Measurements from ENCODE around the gene CLDN6. TPM values are rescaled to one million over a fixed set of nuclear protein-coding genes. Genes with fewer than 3 reads are reported as not detected.

Gene CLDN6
- polyA plus RNA-seq, 1 experiment, result 0.07 TPM

DNA sequence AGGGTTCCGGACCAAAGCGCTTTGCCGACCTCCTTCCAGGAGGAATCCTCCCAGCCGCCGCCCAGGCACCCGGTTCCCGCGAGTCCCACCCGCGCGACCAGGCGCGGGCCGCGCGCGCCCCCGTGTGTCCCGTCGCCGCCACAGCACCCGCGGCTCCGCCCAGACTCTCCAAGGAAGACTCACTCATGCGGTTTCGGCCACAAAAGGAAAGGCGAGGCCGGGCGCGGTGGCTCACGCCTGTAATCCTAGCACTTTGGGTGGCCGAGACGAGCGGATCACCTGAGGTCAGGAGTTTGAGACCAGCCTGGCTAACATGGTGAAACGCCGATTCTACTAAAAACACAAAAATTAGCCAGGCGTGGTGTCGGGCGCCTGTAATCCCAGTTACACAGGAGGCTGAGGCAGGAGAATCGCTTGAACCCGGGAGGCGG, 34.3 kb downstream of the CLDN6 start:
- peaks cover 5% of the 10 kb centered on the region; the same call in 1 of the 2 replicates for H3K9me3 ChIP-seq (ENCODE audit: control insufficient read depth, insufficient read depth, low read length)
- H3K4me3 ChIP-seq (ENCODE audit: low read depth, low read length), result peak overlapping the region; percentile 39
- DNase-seq (ENCODE audit: low read depth, low spot score), result peak; percentile 7
- ChIA-PET POLR2A (no interaction called here), CTCF (no interaction called here)
- H3K27me3 ChIP-seq (ENCODE audit: control insufficient read depth, insufficient read depth, low read length), result peaks cover 10% of the 10 kb centered on the region
- H3K27ac ChIP-seq (ENCODE audit: low read depth, low read length), result no peak overlapping the region
- TF ChIP-seq, protein P1, sequence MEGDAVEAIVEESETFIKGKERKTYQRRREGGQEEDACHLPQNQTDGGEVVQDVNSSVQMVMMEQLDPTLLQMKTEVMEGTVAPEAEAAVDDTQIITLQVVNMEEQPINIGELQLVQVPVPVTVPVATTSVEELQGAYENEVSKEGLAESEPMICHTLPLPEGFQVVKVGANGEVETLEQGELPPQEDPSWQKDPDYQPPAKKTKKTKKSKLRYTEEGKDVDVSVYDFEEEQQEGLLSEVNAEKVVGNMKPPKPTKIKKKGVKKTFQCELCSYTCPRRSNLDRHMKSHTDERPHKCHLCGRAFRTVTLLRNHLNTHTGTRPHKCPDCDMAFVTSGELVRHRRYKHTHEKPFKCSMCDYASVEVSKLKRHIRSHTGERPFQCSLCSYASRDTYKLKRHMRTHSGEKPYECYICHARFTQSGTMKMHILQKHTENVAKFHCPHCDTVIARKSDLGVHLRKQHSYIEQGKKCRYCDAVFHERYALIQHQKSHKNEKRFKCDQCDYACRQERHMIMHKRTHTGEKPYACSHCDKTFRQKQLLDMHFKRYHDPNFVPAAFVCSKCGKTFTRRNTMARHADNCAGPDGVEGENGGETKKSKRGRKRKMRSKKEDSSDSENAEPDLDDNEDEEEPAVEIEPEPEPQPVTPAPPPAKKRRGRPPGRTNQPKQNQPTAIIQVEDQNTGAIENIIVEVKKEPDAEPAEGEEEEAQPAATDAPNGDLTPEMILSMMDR (IDR thresholded peaks at IDR 0.05; ENCODE audit: low read depth, low read length), result peak; percentile 67

DNA sequence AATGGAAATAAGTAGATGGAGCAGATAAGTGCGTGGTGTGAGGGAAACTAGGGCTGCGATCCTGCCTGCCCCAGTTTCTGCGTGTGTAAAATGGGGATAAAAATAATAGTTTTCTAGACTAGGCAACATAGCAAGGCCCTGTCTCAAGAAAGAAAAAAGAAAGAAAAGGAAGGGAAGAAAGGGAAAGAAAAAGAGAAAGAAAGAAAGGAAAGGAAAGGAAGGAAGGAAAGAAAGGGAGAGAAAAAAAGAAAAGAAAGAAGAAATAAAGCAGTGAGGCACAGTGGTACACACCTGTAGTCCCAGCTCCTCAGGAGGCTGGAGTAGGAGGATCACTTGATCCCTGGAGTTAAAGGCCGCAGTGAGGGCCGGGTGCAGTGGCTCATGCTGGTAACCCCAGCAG, 35.6 kb downstream of the CLDN6 start:
- Histone ChIP-seq H3K27ac (ENCODE audit: low read depth, low read length) (no peak overlapping the region), H3K4me3 (ENCODE audit: low read depth, low read length) (no peak overlapping the region), H3K9me3 (ENCODE audit: control insufficient read depth, insufficient read depth, low read length) (peaks cover 5% of the 10 kb centered on the region; the same call in 1 of the 2 replicates), H3K27me3 (ENCODE audit: control insufficient read depth, insufficient read depth, low read length) (peaks cover 6% of the 10 kb centered on the region)
- POLR2A ChIA-PET, result no interaction called here
- TF ChIP-seq, protein P1 (IDR thresholded peaks at IDR 0.05; ENCODE audit: low read depth, low read length), result no peak
- DNase-seq (ENCODE audit: low read depth, low spot score), result no peak
- CTCF ChIA-PET, result interaction anchor here (0.9 kb wide), 1 partner anchor 12 kb away, joined by 3 read pairs; no protein-coding TSS in a partner anchor

DNA sequence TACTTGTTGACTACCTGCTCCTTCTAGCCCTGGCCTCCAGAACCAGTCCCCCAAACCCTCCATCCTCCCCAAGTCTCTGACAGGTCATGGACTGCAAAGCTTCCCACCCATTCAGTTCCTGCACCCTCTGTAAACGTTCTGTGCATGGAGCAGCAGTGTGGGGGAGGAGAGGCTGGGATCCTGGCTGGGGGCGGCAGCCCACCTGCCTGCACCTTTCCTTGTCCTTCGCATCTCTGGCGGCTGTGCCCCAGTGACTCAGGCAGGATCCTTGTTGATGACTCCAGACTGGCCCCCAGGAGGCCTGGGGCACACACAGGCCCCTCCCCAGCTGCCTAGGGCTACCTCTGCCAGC, 36.1 kb downstream of the CLDN6 start:
- Histone ChIP-seq H3K4me3 (ENCODE audit: low read depth, low read length) (no peak overlapping the region), H3K27me3 (ENCODE audit: control insufficient read depth, insufficient read depth, low read length) (peaks cover 4% of the 10 kb centered on the region), H3K9me3 (ENCODE audit: control insufficient read depth, insufficient read depth, low read length) (peaks cover 5% of the 10 kb centered on the region; the same call in 1 of the 2 replicates), H3K27ac (ENCODE audit: low read depth, low read length) (no peak overlapping the region)
- CTCF ChIA-PET, result interaction anchor here (1.2 kb wide), 1 partner anchor 9 kb away, joined by 3 read pairs; no protein-coding TSS in a partner anchor
- TF ChIP-seq, protein P1 (IDR thresholded peaks at IDR 0.05; ENCODE audit: low read depth, low read length), result no peak
- no peak for DNase-seq (ENCODE audit: low read depth, low spot score)
- POLR2A ChIA-PET, result no interaction called here

- TF ChIP-seq, protein P1 (IDR thresholded peaks at IDR 0.05; ENCODE audit: low read depth, low read length), result no peak
- Histone ChIP-seq H3K4me3 (ENCODE audit: low read depth, low read length) (no peak overlapping the region; the same call in 1 of the 2 replicates), H3K27ac (ENCODE audit: low read depth, low read length) (no peak overlapping the region), H3K9me3 (ENCODE audit: control insufficient read depth, insufficient read depth, low read length) (peaks cover 5% of the 10 kb centered on the region; the same call in 1 of the 2 replicates), H3K27me3 (ENCODE audit: control insufficient read depth, insufficient read depth, low read length) (peaks cover 4% of the 10 kb centered on the region)
- ChIA-PET POLR2A (interaction anchor here (0.7 to 2.1 kb wide), 4 partner anchors 11 to 76 kb away, joined by 3 to 10 read pairs (median 6); partner anchors contain the start of genes PAQR4 and TNFRSF12A), CTCF (interaction anchor here (0.6 to 1.2 kb wide), 2 partner anchors 8 to 49 kb away, joined by 3 to 11 read pairs; no protein-coding TSS in a partner anchor)
- no peak for DNase-seq (ENCODE audit: low read depth, low spot score)
Observed at GRCh38 chr16:2981177-2981898, 36.6 kb downstream of the CLDN6 start.
